ENCODE measurements around the gene WWOX. TPM values are rescaled to one million over a fixed set of nuclear protein-coding genes. Genes with fewer than 3 reads are reported as not detected.
"Not testable (repeated sequence)": the region's sequence is repeated elsewhere in the genome, so short reads cannot be mapped to it uniquely, and the experiment has no call there.

The WWOX gene
- polyA plus RNA-seq, 3 donors, result 36.2 to 37.9 (median 36.7) TPM

- no peak for DNase-seq (ENCODE audit: extremely low read depth in 1 of 11, low read depth in 9 of 11, low spot score in 4 of 11)
Observed at GRCh38 chr16:78510496-78510895, 411.0 kb downstream of the WWOX start.

GRCh38 chr16:78513838-78514237 is 414.4 kb downstream of the WWOX start:
- DNase-seq (ENCODE audit: extremely low read depth in 1 of 11, low read depth in 9 of 11, low spot score in 4 of 11), result no peak

DNA sequence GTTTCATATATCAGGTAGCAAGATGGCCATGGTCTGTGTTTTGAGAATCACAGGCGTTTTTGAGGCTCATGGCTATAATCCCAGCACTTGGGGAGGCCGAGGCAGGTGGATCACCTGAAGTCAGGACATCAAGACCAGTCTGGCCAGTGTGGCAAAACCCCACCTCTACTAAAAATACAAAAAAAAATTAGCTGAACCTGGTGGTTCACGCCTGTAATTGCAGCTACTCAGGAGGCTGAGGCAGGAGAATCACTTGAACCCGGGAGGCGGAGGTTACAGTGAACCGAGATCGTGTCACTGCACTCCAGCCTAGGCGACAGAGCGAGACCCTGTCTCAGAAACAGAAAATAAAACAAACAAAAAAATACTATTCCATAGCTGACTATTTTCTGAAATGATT is 415.4 kb downstream of the WWOX start:
- DNase-seq (ENCODE audit: extremely low read depth in 1 of 11, low read depth in 9 of 11, low spot score in 4 of 11), result not testable (repeated sequence)

DNA sequence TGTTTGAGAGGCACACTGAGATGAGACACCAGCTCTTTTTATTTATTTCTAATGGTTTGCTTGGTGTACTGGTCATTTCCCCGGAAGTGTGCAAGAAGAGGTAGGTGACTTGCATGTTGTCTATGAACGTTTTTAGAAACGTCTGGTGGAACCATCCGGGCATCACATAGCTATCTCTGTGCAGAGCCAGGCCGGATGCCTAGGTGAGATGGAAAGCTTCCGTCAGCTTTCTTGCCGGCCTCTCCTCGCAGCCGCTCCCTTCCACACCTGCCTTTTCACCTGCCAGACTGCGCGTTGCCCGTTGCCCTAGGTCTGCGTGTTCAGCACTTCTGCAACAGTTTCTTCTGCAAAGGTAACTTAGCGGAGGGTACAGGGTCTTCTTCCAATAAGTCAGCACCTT is 416.0 kb downstream of the WWOX start:
- no peak for DNase-seq (ENCODE audit: extremely low read depth in 1 of 11, low read depth in 9 of 11, low spot score in 4 of 11)

GRCh38 chr16:78516006-78516736 is 416.7 kb downstream of the WWOX start:
- no peak for DNase-seq (ENCODE audit: extremely low read depth in 1 of 11, low read depth in 9 of 11, low spot score in 4 of 11)

DNA sequence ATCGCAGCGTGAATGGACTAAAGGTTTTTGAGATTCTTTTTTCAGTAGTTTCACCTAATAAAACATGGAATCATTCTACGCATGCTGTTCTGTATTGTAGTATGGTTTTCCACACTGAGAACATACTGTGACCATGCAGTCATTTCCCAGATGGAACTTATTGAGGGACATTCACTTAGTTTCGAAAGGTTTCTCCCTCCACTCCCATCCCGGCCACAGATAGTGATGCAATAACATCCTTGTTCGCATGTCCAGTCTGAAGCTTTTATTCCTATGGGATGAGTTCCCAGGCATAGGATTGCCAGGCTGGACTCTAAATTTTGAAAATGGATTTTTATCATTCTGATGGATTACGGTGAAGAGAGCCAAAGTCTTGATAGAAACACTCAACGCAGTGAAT is 420.4 kb downstream of the WWOX start:
- no peak for DNase-seq (ENCODE audit: extremely low read depth in 1 of 11, low read depth in 9 of 11, low spot score in 4 of 11)

DNA sequence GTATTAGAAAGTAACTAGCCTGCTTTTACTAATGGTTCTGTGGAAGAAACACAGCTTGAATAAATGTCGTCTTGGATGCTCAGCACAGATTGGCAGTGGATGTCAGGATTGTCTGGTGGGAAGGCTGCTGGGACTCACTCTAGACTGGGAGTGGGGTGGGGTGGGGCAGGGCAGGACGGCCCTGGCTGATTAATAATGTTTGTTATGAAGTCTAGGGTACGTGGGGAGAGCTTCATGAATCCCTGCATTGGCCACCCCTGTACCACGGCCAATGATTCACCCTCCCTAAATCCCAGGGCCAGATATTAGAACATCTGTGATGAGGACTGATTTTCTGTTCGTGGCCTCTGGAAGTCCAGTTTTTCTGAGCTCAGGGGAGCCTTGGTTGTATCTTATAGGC is 421.0 kb downstream of the WWOX start:
- no peak for DNase-seq (ENCODE audit: extremely low read depth in 1 of 11, low read depth in 9 of 11, low spot score in 4 of 11)

GRCh38 chr16:78522327-78522726 is 422.9 kb downstream of the WWOX start:
- no peak for DNase-seq (ENCODE audit: extremely low read depth in 1 of 11, low read depth in 9 of 11, low spot score in 4 of 11)

DNA sequence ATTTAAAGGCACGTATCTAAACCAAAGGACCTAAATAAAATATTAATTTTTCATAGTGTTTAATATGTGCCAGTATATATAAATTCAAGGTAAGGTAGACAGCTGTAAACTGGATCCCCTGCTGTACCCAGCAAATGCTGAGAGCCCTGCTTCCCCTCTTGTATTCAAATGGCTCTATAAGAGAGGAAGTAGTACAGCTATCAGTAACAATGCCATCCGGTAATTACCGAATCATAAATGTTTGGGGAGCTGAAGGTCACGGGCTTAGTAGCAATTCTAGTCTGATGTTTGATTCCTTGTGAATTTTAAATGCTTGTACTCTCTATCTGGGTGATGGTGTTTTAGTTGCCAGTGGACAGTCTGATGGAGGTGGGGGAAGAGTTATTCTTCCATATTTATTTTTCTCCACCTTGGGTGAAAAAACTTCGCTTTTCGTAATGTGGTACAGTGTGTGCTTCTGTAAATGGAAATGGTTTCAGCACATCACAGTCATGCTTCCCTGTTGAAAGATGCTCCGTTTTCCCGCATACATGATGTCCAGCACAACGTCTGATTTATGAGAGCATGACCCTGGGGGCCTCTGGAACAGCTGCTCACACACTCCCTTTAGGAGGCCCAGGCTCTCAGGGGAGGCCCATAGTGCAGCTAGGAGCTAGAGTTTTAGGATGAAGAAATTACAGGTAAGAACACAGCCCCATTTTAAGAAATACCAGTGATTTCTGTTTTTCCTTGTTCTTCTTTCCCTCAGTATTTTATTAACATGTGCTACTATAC is 423.9 kb downstream of the WWOX start:
- DNase-seq (ENCODE audit: extremely low read depth in 1 of 11, low read depth in 9 of 11, low spot score in 4 of 11), result no peak

DNA sequence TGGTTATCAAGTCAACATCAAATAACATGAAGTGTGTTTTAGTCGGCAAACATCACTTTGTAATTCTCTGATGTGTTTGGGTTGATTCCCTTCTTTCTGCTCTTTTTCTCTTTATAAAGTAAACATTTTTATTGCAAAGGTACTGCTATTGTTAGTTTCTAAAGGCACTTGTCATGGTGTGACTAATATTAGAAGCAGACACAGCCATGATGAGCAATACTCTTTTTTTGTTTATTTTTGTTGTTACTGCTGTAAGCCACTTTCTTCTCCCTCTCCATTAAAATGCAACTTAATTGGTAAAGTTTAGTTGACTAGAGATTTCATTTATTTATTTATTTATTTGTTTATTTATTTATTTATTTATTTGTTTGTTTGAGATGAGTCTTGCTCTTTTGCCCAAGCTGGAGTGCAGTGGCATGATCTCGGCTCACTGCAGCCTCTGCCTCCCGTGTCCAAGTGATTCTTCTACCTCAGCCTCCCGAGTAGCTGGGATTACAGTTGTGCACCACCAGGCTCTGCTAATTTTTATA is 424.7 kb downstream of the WWOX start:
- DNase-seq (ENCODE audit: extremely low read depth in 1 of 11, low read depth in 9 of 11, low spot score in 4 of 11), result no peak

DNA sequence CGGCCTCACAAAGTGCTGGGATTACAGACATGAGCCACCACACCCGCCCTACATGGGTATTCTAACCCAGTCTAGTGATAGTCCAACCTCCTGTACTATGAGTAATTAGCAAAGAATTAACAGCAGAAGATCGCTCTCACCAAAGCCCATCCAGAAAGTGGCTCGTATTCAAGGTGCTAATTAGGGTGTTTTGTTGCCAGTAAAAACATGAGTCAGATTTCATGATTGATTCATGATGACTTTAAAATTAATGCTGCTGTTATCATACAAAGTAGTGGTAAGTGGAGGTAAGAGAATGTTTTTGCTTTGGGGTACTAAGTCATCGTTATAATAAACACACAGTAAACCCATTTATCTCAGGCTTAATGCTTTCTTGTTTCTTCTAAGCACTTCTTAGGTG is 428.8 kb downstream of the WWOX start:
- no peak for DNase-seq (ENCODE audit: extremely low read depth in 1 of 11, low read depth in 9 of 11, low spot score in 4 of 11)

DNA sequence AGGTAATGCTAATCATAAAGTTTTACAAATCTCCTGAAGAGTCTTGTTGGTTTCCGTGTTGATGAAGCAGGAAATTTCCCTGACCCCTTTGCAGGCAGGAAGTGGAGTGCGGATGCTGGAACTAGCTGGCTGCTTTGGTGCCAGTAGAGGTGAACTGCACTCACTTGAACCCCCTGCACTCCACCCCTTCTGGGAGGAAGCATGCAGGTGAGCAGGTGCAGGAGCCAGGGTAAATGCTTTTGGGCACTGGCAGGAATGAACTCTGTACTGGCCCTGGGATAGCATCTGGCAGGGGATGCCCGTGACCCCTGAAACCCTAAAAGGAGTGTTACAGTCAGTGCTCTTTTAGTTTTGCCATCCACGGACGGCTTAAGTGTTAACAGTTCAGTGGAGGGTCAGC is 430.4 kb downstream of the WWOX start:
- DNase-seq (ENCODE audit: extremely low read depth in 1 of 11, low read depth in 9 of 11, low spot score in 4 of 11), result no peak

DNA sequence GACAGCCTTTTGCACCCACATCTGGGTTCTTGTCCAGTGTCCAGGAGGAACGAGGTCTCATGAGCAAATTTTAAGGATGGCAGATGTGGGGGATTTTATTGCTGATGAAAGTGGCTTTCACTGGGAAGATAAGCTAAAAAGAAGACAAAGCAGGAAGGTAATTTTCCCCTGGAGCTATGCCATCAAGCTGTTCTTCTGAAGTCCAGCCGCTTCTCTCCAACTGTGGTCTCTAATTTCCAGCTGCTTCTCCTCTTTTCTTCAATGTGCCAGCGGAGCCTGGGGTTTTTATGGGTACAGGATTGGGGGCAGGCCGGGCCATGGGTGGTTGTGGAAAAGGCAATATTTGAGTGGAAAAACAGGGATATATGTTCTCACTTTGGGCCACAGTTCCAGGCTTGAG is 430.8 kb downstream of the WWOX start:
- no peak for DNase-seq (ENCODE audit: extremely low read depth in 1 of 11, low read depth in 9 of 11, low spot score in 4 of 11)

DNA sequence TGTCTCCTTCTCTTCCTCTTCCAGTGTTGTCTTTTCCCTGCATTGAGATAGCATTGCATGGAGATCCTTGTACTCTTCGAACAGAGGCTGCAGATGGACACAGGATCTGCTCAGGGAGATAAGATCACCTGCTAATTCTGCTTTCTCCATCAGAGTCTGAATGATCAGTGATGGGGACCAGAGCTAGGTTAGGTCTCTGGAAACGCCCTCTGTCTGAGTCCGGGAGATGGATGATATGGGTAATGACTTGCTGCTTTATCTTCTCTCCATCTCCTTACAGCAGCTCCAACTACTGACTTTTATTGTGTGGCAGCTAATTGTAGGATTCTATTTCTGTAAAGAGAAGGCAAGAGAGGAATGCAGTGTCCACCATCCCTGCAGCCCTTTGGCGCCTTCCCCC is 435.6 kb downstream of the WWOX start:
- no peak for DNase-seq (ENCODE audit: extremely low read depth in 1 of 11, low read depth in 9 of 11, low spot score in 4 of 11)

DNA sequence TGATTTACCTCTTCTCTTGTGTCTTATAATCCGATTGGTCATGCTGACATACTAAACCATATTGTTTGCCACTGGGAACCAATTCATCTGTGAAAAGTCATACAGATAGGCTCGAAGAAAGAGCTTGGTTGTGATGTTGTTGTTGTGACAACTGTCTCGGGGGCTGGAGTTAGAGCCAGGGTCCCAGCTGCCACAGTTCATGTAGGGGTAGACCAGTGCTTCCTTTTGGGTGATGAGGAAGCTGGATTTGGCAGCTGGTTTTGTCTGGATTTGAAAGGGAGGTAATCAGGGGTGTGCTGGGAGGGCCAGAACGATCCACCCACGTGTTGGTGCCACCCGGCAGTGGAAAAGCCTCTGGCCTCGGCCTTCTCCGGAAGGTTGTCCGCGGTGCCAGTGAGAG is 438.1 kb downstream of the WWOX start:
- no peak for DNase-seq (ENCODE audit: extremely low read depth in 1 of 11, low read depth in 9 of 11, low spot score in 4 of 11)

GRCh38 chr16:78538292-78538691 is 438.8 kb downstream of the WWOX start:
- no peak for DNase-seq (ENCODE audit: extremely low read depth in 1 of 11, low read depth in 9 of 11, low spot score in 4 of 11)

DNA sequence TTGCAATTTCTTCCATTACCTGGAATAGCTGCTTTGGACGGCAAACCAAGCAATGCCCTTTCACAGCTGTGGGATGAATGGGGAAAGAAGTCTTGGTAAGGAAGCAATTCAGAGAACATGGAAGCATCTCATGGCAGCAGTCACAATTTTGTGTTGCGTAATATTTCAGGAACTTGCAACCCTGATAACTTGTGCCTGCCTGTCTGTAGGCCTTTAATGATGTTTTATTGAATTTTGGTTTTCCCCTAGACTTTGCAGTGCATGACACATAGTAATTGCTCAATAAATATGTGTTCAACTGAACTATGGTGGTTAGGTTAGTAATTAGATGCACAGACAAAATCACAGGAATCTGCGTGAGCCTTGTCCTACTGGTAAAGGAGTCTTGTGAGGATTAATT is 439.5 kb downstream of the WWOX start:
- no peak for DNase-seq (ENCODE audit: extremely low read depth in 1 of 11, low read depth in 9 of 11, low spot score in 4 of 11)

DNA sequence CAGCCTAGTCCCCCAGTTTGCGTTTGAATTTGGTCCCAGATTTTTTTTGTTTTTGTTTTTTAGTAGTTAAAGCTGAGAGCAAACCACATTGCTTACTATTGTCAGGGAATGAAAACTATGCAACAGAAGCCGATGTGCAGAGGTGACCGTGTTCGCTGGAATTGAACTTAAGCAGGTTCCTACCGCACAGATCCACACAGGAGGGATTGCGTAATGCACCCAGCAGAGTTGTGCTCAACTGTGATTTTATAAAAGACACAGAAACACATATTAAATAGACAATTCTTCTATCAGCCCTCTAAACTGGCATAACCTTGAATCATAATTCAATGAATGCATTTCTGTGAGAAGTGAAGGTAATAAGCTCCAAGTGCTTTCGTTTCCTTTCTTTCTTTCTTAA is 443.0 kb downstream of the WWOX start:
- DNase-seq (ENCODE audit: extremely low read depth in 1 of 11, low read depth in 9 of 11, low spot score in 4 of 11), result no peak

DNA sequence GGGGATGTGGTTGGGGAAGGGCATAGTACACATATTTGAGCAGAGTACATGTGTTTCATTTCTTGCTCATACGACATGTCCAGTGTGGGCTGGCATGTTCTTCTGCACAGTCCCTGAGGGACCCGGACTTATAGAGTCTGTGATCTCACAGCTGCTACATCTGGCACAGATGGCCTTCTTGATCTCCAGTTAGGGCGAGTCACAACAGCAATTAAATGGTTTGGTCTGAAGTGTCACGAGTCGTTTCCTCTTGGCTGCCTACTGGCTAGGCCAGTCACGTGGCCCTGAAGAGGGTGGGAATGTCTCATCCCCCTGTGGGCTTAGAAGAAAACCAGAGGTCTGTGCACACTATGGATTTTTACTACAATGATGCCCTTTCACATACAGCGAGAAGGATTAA is 443.6 kb downstream of the WWOX start:
- DNase-seq (ENCODE audit: extremely low read depth in 1 of 11, low read depth in 9 of 11, low spot score in 4 of 11), result no peak

- no peak for DNase-seq (ENCODE audit: extremely low read depth in 1 of 11, low read depth in 9 of 11, low spot score in 4 of 11)
Observed at GRCh38 chr16:78549366-78549765, 449.9 kb downstream of the WWOX start.
